HuH-7.5 (cell line): ENCODE data around the gene LDB2.

Experiments used
- DNase-seq: peaks from one replicate; pipeline ENCODE4 v3.0.0; 2011; ENCODE audit warnings: low spot score

Gene LDB2

DNA sequence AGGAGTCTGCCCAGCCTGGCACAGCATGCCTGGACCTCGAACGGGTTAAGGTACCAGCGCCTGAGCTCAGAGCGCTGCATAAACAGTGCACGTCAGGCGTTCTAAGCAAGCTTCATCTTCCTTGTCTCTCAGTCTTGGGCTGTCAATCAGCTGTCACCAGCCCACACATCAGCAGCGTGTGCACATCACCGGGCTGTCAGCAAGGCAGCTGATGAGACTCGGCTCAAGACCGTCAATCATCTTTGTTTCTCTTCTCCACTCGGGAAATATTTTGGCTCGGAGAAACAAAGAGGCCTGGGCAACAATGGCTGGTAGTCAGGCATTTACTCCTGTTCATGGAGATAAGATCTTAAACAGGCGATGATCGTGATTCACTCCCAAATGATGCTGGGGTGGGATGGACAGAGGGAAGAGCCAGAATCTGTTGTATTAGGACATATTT, 141.3 kb downstream of the LDB2 start:
- no peak for DNase-seq

DNA sequence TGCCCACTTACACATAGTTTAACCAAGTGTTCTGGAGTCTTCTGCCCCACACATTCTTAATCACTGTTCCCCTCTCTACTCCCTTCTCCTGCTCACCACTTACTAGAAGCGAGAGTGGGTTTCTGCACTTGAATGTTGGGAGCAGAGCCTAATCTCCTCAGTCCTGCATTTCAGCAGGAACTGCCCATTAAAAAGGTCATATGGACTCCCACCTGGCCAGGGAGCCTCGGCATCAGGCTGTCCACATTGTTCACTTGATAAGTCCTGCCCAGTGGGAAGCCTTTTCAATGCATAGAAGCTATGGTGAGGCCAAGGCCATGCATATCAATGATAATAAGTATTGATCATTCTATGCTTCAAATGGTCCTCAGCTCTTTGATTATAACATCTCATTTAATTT, 144.3 kb downstream of the LDB2 start:
- no peak for DNase-seq

DNA sequence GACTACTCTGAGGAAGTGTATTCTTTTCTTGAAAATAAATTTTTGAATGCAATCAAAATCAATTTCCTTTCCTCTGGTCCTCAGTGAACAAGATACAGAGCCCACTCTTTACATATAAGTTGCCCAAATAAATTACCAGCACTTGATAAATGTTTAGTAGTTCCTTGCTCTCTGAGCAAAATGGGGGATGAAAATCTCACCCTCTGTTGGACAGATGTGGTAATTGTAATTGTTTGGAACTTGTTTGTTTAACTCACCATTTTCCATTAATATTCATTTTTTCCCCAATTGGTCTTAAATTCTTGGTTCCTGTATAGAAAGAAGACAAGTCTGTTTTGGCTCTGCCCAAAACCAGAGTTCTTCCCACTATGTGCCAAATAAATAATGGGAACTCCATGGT, 146.3 kb downstream of the LDB2 start:
- DNase-seq: no peak

DNA sequence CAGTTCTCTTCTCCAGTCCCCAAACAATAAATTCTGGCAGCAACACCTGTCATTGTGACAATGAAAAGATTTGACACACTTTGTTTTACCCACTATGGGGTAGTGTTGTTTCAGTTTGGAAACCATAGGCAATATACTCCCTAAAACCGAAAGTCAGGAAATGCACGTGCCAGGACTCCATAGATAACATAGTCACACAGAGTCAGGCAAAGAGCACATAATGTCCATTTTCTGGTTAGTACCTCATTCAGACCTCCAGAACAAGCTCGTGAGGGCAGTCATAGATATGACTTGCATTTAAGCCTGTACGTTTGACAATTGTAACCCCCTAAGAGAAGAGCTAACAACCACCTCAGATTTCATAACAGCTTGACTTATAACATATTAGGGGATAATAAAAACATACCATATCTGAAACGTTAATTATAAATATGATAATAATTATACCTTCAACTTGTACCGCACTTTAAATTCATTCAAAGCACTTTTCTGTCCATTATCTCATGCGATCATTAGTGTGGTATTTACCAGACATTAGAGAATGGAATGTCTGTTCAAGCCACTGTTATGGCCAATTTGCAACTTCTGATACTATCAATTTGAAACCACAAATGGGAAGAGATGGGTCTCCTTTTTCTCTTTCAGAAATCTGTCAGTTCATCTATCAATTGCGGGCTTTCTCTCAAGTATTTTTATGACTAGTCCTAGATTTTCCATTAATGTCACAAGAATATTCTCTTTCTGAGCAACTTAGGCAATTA, 147.4 kb downstream of the LDB2 start:
- no peak for DNase-seq

DNA sequence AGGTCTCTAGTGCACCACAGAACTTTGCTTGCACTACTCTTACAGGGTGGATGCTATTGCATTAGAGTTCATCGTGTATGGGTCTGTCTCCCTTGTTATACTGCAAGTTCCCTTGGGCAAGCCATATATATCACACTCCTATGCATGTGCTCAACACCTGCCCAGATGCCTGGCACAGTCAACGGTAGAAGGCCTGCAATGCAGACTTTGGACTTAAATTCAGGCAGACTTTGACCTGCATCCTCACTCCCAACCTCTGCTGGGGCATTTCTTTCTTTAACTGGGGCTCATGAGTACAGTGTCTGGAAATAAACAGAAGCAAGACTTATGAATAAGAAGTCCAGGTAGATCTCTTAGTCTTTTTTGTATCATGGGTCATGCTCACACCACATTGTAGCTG, 148.2 kb downstream of the LDB2 start:
- DNase-seq: no peak

DNA sequence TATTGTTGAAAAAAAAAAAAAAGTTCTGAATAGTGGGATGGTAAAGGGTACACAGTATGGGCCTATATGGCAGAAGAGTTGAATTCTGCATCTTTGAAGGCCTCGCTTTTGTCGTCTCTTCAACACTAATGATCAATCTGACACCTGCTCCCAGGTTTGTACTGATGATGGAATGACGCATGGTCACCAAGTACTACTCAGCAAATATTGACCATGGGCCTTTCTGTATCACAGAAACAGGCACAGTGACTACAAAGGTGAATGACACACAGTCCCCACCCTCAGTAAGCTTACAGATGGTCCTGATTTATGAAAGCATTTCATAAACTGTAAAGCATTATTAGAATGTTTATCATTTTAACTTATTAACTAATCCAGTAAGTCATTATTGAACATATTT, 152.6 kb downstream of the LDB2 start:
- DNase-seq: no peak

DNA sequence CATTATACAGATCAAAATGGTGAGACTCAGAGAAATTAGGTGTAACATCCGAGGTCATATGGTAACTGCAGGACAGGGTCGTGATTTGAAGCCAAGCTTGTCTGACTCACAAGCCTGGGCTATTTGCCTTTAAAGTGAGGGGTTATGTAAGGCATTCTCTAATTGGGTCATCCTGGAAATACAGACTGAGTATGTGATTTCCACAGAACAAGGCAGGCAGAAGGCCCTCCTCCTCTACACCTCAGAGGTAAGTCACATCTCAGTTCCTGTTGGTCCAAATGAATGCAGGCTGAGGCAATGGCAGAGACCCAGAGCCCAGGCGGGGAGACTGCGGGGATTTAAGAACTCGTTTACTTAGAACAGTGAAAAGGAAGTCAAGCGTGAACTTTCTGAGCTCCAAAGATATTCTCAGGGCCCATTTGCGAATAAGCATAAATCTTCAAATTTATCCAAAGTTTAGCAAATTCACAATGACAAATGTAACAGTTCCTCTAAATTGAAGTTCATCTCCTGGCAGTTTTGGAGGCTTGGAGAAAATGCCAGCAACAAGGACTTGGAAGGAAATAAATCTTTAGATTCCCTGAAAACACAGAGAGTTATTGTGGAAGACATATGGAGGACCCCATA, 153.3 kb downstream of the LDB2 start:
- DNase-seq: no peak

DNA sequence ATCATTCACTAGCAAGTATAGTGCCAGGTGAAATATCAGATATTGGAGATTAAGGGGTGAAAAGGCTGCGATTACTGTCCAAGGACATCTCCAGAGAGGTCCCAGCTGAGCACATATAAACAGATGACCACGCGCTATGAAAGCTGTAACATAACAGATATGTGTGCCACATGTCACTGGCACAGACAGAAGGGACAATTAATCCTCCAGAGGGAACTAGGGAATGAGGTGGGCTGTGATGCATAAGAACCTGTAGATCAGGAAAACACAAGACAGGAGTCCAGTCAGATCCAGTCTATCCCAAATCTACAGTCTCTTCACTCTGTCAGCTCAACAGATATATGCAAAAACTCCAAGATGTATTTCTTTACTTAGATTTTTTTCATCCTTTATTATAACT, 157.2 kb downstream of the LDB2 start:
- no peak for DNase-seq

DNA sequence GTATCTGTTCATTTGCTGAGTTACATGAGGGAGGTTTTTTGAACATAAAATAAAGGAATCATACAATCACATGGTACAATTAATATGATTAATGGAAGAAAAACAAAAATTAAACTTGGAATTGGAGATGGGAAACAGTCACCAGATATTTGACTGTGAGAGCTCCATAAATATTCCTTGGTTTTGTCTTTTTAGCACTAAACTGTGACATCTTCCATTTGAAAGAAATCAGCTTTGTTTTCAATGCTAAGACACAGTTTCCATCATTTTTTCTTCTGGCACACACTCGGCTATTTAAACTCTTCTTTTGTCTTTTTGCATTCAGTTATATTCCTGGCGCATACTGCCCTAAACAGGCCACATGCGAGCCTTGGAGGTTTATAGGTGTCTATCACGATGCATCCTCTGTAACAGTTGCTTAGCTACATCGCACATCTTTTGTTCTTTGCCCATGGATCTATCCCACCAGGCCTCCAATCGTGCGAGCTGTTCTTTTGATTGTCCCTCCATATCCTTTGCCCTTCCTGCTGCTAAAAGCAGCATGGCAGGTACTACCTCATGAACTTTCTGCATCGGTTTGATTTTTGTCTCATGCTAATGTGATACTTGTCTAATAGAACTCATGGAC, 158.3 kb downstream of the LDB2 start:
- DNase-seq: no peak

DNA sequence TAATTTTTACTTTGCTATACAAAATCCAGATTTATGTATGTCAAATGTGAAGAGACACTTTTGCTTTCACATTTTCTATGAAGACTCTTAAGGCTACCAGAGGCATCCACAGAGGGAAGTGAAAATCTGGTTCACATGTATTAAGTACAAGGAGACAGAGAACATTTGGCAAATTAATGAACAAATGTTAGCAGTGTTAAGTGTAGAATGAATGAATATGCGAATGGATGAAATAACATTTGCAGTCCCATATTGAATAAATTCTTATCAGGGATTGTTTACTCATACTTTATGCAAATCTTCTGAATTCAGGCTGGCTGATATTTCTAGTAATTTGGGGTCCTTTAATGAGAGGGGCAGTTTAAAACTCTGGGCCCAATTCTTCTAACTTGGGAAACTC, 159.9 kb downstream of the LDB2 start:
- no peak for DNase-seq

DNA sequence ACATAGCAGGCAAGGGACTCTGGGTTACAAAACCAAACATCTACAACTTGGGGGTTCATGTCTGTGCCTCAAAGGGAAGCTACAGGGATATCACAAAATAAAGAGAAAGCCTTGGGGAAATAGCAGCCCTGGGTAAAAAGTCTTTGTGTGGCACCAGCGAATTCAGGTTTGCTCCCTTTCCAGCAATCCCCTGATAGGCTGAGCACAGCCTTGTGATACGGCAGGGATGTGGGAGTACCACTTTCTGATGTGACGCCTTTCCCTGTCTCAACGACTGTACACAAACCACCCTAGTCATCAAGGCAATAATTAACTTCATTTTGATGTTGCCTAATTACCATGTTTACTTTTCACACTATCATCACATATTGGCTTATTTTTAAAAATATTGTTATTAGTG, 164.9 kb downstream of the LDB2 start:
- no peak for DNase-seq

DNA sequence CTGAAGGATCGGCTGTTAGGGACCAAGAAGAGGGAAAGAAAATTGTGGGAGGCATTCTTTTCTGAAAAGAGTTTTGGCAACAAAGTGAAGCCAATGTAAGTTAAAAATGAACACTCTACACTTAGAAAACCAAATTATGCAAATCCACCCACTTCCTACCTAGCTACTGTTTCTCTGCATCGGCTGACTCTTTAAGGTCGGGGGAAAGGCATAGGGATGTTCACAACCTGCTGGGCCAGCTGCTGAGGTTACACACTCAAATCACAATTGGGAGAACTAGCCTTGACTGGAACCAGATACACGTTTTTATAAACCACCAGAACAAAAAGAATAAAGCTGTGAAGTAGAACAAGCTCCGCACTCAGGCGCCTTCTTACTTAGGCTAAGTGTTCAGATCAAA, 165.7 kb downstream of the LDB2 start:
- DNase-seq: no peak

DNA sequence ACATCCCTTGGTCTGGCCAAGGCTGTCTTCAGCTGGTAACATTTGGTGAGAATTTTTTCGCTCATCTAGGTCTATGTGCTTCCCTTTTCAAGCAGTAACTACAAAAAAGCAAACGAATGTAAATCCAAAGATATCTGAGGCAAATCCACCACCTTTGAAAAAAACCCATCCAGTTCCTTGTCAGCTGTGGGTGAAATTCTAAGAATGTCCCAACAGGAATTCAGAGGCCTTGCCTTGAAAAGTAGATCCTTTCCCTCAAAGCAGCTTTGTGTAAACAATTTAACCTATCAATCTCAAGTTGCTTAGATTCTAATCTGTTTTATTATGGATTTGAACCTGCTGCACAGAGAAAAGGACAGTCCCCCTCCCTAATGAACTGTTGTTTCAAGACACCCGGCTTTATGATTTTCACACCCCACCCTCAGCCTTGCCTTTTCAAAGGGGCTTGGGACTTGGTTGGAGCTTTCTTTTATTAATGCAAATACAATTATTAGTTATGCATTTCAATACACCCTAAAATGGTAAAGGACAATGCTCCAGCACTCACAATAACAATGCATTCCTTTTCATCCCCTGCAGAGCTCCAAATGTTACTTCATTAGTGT, 166.6 kb downstream of the LDB2 start:
- no peak for DNase-seq

DNA sequence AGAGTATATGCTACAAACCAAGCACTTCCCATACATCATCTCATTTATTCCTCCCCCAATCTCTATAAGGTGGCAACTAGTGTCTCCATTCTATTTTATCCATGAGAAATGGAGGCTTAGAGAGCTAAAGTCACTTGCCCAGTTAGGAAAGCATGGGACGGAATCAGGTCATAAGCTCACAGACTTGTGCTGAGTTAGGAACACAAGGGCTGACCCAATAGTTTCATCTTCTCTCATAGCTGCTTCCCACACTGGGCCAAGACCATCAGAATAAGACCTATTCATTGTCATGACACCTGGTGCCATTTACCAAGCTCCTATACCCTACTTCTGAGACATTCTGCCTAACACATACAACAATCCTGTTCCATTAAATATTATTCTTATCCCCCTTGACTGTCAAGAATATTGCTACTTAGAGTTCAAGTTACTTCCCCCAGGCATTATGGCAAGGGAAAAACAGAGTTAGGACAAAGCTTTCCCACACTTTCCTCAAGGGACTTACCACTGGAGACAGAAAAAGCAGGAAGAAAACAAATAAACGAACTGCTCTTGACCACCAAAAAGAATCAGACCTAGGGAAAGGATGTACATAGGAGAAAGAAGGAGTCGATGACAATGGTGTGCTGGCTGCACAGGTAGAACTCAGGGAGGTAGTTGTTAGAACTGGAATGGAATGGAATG, 167.8 kb downstream of the LDB2 start:
- DNase-seq: no peak

DNA sequence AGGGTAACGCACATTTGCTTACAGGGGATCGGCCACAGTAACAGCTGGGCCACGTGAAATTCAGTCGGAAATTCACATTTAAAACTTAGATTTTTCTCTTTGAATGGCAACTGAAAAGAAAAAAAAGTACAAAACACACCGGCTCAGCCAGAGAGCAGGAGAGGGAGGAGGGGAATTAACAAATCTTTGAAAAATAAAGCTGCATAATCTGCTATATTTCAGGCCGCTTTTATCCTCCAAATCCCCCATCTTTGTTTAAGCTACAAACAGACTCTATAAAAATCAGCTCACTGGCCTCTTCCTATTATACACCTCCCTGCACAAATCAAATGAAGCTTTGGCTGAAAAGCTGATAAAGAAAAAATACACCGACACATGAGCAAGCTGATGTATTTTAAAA, 169.1 kb downstream of the LDB2 start:
- no peak for DNase-seq

DNA sequence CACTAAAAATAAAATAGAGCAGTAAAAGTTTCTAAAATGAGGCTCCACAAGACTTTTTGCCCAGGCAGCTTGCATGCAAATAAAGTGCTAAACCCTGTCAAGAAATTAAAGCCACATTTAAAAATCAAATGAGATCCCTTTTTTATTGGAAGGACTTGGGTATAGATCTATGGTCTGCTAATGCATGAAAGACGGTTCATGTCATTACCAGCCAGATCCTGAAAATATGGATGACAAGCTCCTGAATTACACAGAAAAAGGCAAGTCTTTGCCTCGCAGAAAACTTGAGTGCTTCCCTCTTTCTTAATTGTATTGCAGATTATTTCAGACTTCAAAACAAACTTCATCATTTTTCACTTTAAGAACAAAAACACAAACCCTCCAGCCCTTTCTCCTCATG, 169.6 kb downstream of the LDB2 start:
- no peak for DNase-seq

DNA sequence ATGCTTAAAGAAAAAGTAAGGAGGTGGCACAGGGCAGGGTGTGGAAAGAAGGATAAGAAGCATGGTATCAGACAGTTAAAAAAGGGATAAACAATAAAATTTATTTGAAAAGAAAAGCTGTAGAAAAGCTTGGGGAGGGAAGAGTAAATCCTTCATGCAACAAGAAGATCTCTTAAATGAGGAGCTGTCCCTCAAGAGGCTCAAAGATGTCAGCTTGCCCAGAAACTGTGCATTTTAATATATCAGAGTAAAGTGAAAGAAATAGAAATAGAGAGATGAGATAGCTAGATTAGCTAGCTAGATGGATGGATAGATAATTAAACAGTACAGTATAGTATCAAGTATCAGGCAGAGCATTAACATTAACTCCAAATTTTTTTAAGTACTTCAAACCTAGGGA, 170.3 kb downstream of the LDB2 start:
- no peak for DNase-seq

DNA sequence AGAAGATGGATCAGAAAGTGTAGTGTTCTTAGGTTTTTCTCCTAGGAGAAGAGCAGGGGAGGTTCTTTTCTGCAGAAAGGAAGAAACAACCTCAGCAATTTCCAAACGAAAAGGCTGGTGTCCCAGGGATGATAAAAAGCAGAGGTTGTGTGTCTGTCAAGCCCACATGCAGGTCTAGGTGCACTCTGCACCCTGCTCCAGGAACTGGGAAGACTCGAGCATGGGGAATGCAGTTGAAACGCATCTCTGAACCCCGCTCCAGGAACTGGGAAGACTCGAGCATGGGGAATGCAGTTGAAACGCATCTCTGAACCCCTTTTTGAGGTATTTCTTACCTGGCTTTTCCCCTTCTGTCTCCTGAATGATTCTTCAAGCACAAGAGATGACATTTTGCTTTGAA, 171.2 kb downstream of the LDB2 start:
- no peak for DNase-seq

DNA sequence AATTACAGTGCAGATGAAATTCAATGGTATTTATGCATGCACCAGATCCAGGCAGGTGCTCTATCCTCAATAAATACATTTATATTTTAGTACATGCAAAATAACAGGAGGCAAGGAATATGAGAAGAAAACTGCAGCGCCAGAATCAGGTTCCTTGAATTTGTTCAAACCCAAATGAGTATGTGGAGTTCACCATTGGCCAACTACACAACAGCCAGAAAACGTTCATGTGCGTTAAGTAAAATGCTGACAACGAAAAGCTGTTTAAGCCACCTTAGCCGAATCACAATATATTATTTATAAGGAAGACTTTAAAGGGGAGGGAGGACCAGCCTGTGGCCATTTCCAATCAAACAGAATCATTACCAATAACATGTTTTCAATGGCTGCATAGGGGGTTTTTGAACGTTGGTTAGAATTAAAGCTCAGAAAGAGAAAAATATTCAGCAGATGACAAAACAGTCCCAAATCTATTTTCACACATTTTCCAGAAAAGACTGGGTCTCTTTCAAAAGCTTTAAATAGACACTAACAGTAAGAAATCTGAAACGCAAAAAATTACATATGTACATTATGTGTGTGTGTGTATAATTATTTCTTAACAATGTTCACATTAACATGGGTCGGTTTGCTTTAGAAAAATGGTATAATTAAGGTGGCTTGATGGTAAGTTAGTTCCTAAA, 171.9 kb downstream of the LDB2 start:
- no peak for DNase-seq

DNA sequence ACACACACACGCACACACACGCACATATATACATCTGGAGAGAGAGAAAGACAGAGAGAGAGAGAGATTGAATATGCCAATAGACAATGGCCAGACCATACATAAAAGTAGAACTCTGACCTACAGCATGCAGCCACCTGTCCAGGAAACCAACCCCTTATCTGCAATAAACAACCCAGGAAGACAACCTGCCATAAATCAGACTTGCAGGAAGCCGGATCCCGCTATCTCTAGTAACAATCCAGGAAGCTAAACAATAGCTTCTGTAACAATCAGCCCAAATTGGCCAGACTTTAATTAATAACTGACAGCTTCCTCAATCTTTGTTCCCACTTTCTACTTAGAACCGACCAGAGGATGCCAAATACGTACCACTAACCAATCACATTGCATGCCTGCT, 173.2 kb downstream of the LDB2 start:
- DNase-seq: no peak

DNA sequence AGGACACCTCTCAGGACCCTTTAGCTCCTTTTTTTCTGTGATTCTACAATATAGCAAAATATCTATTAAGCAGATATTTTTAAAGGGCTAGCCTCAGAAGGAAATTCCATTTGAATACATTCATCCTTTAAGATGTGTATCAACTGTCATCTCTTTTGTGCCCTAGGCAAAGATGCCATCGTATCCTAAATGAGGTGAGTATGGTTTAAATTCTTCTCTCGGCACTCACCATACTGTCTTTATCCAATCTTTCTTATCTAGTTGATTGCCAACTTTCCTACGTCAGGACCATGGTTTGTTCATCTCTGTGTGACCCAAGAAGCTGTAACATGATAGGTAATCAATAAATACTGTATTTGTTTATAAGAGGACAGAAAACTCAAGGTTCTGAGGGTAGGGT, 176.0 kb downstream of the LDB2 start:
- DNase-seq: no peak
